HL-60 (cell line): Measurements from ENCODE around the gene TTLL8.

Experiments
- DNase-seq, 2 experiments: peaks; one replicate each; pipeline ENCODE4 v3.0.0-alpha.2; 2010 to 2020; ENCODE audit warnings: low read depth in 1 of 2, low spot score in 1 of 2
- H3K27ac ChIP-seq: fragments of 250-450 bp; sonication (Bioruptor Pico); replicated peaks from 2 replicates; pipeline ENCODE4 v1.5.1; 2020; ENCODE audit warnings: mild to moderate bottlenecking, moderate library complexity
- H3K27me3 ChIP-seq: fragments of 250-450 bp; sonication (Bioruptor Pico); 2 replicates; pipeline ENCODE4 v1.5.1; 2021; ENCODE audit warnings: mild to moderate bottlenecking, moderate library complexity; ENCODE audit not compliant: insufficient read depth, poor library complexity, severe bottlenecking
- H3K4me3 ChIP-seq: replicated peaks from 2 replicates; pipeline ENCODE4 v1.5.1; 2011; ENCODE audit warnings: mild to moderate bottlenecking, control low read depth, low read length; ENCODE audit not compliant: insufficient read depth
- GABPA ChIP-seq: IDR thresholded peaks from 2 replicates; pipeline ENCODE4 v1.6.1; 2012; ENCODE audit warnings: low read depth
- POLR2AphosphoS5 ChIP-seq: IDR thresholded peaks from 2 replicates; pipeline ENCODE4 v1.6.1; 2012; ENCODE audit warnings: low read depth
- SPI1 ChIP-seq: IDR thresholded peaks from 2 replicates; pipeline ENCODE4 v1.6.1; 2012; ENCODE audit warnings: low read depth, mild to moderate bottlenecking, borderline replicate concordance
- TF ChIP-seq, protein P1 (sequence below): IDR thresholded peaks from one replicate; pipeline ENCODE4 v1.5.1; 2011; ENCODE audit warnings: low read length, control low read depth, inconsistent platforms; ENCODE audit not compliant: insufficient read depth
- TF ChIP-seq, protein P2 (sequence below): IDR thresholded peaks from 2 replicates; pipeline ENCODE4 v1.6.1; 2012; ENCODE audit warnings: low read depth; ENCODE audit not compliant: insufficient replicate concordance

Gene TTLL8

DNA sequence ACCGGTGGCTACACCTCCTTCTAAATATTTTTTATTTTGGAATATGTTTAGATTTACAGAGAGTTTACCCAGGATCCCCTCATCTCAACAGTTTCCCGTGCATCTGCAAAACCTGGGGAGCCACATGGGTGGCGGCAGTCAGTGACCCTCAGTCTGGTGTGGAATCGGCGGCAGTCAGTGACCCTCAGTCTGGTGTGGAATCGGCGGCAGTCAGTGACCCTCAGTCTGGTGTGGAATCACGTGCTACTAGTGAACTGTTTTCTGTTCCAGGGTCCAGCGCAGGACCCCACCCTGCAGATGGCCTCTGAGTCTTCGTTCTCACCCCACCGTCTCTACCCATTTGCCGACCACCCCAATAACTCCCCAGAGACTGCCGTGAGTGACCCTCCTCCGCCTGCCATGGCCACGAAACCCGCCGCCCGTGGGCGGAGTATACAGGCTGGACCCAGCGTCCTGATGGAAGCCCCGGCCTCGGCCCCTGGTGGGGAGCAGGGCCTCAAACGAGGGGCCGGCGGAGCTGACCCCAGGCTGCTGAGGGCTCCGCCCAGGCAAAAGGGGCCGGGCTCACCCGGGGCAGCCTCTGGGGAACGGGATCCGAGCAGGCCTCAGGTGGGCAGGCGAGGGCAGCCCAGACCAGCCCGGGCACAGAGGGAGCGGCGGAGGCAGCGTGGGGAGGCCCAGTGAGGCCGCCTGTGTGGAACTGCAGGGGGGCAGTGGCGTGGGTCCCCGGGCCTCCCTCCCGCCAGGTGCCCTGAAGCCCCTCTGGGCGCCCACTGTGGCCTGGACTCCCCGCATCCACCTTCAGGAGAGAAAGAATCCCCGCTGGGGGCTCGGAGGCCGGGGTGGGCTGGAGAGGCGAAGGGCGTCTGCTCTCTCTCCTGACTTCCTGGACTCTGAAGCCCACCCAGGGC is 48.1 kb downstream of the TTLL8 start:
- DNase-seq, result no peak
- Histone ChIP-seq H3K27ac (no peak overlapping the region), H3K27me3 (peaks cover 44% of the 10 kb centered on the region), H3K4me3 (no peak overlapping the region)
- TF ChIP-seq GABPA (no peak), SPI1 (no peak), POLR2AphosphoS5 (no peak)
- TF ChIP-seq, protein P1, sequence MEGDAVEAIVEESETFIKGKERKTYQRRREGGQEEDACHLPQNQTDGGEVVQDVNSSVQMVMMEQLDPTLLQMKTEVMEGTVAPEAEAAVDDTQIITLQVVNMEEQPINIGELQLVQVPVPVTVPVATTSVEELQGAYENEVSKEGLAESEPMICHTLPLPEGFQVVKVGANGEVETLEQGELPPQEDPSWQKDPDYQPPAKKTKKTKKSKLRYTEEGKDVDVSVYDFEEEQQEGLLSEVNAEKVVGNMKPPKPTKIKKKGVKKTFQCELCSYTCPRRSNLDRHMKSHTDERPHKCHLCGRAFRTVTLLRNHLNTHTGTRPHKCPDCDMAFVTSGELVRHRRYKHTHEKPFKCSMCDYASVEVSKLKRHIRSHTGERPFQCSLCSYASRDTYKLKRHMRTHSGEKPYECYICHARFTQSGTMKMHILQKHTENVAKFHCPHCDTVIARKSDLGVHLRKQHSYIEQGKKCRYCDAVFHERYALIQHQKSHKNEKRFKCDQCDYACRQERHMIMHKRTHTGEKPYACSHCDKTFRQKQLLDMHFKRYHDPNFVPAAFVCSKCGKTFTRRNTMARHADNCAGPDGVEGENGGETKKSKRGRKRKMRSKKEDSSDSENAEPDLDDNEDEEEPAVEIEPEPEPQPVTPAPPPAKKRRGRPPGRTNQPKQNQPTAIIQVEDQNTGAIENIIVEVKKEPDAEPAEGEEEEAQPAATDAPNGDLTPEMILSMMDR, result no peak
- TF ChIP-seq, protein P2, sequence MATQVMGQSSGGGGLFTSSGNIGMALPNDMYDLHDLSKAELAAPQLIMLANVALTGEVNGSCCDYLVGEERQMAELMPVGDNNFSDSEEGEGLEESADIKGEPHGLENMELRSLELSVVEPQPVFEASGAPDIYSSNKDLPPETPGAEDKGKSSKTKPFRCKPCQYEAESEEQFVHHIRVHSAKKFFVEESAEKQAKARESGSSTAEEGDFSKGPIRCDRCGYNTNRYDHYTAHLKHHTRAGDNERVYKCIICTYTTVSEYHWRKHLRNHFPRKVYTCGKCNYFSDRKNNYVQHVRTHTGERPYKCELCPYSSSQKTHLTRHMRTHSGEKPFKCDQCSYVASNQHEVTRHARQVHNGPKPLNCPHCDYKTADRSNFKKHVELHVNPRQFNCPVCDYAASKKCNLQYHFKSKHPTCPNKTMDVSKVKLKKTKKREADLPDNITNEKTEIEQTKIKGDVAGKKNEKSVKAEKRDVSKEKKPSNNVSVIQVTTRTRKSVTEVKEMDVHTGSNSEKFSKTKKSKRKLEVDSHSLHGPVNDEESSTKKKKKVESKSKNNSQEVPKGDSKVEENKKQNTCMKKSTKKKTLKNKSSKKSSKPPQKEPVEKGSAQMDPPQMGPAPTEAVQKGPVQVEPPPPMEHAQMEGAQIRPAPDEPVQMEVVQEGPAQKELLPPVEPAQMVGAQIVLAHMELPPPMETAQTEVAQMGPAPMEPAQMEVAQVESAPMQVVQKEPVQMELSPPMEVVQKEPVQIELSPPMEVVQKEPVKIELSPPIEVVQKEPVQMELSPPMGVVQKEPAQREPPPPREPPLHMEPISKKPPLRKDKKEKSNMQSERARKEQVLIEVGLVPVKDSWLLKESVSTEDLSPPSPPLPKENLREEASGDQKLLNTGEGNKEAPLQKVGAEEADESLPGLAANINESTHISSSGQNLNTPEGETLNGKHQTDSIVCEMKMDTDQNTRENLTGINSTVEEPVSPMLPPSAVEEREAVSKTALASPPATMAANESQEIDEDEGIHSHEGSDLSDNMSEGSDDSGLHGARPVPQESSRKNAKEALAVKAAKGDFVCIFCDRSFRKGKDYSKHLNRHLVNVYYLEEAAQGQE, result no peak

DNA sequence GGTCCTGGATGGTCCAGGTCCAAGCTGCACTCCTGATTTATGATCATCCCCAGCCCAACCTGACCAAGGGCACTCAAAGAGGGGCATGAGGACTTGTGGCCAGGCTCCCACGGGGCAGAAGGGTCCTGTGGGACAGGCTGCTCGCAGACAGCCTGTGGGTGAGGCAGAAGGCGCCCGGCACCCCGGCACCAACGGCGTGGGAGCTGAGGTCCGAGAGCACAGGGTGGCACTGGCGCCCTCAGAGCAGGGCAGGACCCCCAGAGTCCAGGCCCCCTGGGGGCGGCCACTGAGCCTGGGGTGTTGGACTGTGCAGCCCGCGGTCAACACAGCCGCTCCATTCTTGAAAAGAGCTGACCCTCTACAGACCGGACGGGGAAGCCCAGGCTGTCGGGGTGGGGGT is 48.8 kb downstream of the TTLL8 start:
- peaks cover 37% of the 10 kb centered on the region for H3K27me3 ChIP-seq
- no peak overlapping the region for H3K4me3 ChIP-seq
- TF ChIP-seq SPI1 (no peak), POLR2AphosphoS5 (no peak), GABPA (no peak)
- TF ChIP-seq, protein P1, result no peak
- TF ChIP-seq, protein P2, result no peak
- DNase-seq, result no peak
- H3K27ac ChIP-seq, result no peak overlapping the region

DNA sequence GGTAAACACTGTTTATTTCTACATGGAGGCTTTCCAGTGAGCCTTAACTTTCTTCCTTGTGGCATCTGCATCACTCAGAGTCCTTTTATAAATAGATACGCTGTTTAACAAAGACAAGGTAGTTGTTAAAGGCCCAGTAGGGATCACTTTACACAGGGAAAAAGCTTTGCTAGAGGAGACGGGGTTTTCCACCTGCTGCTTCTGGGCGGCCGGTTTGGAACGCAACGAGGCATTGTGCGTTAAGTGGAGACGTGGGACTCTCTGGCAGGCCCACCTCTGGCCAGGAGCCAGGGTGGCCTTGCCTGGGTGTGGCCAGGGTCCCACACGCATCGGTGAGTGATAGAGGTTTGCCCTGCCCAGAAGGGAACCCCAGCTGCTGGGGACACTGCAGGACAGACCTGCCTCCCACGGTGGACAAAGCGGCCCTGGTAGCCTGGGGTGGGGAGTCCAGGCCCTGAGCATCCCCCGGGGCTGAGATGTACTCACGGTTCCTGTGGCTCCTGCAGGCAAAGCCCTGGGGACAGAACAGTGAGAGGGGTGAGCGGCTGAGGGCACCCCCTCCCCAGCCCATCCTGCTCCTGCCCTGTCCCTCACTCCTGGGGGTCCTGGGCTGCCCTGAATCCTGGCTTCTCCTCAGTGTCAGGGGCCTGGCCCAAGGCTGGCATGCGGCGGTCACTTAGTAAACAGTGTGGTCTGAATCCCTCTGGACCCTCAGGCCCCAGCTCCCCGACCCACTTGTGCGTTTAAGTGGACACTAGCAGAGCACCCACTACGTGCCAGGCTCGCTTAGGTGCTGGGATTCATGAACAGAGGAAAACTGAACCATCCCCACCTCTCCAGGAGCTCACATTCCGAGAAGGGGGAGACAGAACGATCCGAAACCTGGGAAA is 49.7 kb downstream of the TTLL8 start:
- Histone ChIP-seq H3K4me3 (no peak overlapping the region), H3K27me3 (peaks cover 30% of the 10 kb centered on the region), H3K27ac (no peak overlapping the region)
- no peak for DNase-seq
- TF ChIP-seq POLR2AphosphoS5 (no peak), GABPA (no peak), SPI1 (no peak)
- TF ChIP-seq, protein P1, result no peak
- TF ChIP-seq, protein P2, result no peak
